GM21619 (cell line): ENCODE measurements around the gene SUSD2.

ENCODE experiments used
- ATAC-seq: cut with Tn5 transposase; IDR thresholded peaks from one replicate; pipeline ENCODE4 v1.9.1; 2021; ENCODE audit not compliant: unreplicated experiment

SUSD2 gene

DNA sequence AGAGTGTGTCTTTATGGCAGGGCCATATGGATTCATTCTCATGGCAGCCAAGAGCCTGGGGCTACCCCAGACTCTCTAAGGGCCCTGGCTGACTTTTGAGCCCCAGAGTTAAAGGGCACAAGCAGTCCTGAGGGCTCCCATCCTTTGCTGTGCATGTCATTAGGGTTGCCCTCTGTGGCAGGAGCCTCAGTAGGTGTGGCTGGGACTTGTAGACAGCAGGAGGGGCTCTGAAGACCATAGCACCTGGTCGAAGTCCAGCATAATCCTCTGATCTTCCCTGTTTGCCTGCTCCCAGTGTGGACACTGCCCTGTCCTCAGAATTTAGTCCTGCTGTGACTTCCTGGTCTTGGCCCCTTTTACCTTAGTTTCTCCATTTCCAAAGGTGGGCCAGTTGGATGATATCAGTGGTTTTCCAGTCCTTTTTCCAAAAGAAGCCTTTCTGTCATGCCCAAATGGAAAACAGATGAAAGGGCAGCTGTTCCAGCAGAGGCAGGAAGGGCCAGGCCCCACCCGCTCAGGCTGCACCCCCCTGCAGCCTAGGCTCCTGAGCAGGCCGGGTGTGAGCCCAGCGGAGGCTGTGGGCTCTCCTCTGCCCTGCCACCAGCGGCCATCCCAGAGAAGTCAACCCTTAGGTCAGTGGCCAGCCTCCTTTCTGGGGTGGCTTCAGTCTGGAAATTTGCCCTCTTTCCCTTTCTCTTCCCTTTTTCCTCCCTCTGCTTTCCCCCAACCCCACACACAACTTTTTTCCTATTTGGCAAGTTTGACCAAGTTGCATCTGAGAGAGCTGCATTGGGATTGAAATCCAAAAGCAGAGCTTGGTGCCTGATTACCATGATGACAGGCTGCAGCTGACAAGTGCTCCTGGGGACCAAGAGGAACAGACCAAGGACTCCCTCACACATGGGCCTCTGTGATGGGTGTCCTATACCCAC is 32.8 kb upstream of the SUSD2 start:
- ATAC-seq: no peak

GRCh38 chr22:24149198-24149590 is 32.1 kb upstream of the SUSD2 start:
- no peak for ATAC-seq

DNA sequence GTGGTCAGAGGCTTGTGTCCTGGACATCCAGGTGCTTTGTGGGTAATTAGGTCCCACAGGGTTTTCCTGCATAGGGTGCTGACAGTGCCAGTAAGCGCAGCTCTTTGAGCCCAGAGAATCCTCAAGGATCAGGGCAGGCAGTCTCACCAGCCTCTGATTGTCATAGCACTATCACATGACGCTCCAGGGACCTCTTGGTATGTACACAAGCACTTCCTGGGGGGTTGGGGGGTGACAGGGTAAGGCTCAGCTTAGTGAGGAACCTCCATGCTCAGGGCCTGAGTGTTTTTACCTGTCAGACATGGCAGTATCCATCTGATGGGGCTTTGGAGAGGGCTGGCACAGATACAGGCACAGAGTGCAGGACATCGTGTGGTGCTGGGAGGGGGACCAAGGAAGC is 27.9 kb upstream of the SUSD2 start:
- no peak for ATAC-seq

DNA sequence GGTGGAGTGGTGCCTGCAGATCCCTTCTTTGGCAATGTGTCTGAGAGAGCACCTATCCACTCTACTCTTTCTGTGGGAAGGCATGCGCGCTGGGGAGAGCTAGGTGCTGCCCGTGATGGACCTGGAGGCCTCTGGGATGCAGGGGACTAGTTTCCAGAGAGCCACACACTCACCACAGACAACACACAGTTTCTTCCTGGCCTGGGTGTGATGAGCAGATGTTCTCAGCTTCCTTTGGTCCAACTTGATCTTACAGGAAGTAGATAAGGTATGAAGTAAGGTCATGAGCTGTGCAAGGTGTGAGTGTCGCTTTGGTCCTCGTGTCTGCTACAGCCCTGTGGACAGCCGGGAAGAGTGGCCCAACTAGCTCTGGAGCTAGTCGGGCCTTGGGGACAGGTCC is 27.3 kb upstream of the SUSD2 start:
- no peak for ATAC-seq

DNA sequence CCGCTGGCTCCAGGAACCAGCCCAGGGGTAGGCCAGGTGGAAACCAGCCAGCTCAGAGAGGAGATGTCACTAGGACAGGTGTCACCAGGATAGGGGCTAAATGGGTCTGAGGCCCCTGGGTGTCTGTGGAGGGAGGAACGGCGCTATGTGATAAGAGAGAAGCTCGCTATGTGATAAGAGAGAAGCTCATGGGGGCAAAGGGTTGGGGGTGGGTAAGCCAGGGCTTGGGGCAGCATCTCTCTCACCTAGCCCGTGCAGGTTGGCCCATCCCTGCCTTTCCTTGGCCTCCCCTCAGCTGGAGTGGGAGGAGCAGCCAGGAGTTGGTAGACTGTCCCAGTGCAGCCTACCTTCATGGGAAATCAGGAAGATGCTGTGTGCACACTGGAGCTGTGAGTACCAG is 26.5 kb upstream of the SUSD2 start:
- no peak for ATAC-seq

DNA sequence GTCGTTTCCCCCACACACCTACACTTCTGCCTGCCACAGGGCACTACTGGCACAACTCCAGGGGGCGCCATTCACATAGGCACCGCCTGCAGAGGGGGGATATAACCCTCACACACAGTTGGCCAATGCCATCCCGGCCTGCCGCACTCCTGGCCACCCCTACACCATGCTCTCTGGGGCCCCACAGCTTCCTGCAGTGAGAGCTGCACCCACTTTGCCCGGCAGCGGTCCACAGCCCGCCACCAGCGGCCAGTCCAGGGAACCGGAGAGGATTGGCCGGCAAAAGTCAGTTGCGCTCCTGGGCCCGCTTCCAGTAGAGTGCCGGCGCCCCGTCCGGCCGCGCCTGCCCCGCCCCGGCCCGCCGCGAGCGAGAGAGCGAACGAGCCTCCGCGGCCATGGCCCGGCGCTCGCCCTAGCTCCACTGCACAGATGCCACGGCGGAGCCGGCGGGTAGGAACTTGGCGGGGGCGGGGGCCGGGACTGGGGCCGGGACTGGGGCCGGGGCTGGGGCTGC is 25.6 kb upstream of the SUSD2 start:
- ATAC-seq: no peak

DNA sequence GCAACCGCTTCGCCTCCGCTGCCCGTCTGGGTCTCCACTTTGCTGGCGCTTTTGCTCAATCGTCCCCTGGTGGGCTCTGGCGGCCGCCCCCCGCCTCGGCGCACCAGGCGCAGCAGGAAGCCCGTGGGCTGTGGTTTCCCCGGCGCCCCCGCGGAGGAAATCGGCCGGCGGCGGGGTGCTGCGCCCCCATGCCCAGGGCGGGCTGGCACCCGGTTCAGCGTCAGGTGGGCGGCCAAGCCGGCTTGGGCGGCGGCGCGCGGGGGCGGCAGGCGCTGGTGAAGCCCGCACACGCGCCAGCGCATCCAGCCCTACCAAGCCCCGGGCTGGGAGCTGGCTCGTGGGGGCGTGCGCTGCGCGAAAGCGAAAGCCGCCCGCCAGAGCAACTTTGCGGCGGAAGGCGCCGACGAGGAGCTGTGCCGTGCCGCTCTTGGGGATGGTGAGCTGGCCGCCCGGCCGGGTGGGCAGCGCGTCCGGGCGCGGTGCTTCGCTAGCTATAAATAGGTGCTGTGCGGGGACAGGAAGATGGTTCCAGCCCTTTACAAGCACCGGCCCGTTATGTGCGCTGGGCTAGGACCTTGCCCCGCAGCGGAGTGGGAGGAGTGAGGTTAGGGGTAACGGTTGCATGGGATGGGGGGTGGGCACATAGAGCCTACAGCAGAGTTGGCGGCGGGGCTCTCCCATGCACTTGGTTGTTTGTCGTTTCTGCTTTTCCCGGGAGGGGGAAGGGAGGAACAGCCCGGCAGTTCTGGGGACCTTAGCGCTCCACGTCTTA is 25.0 kb upstream of the SUSD2 start:
- peak; percentile 14 for ATAC-seq

- peak; percentile 75 for ATAC-seq
Measured at GRCh38 chr22:24156913-24157821, 24.1 kb upstream of the SUSD2 start.

- ATAC-seq: no peak
Measured at GRCh38 chr22:24157822-24158135, 23.5 kb upstream of the SUSD2 start.

- ATAC-seq: no peak
Measured at GRCh38 chr22:24159650-24160049, 21.6 kb upstream of the SUSD2 start.

DNA sequence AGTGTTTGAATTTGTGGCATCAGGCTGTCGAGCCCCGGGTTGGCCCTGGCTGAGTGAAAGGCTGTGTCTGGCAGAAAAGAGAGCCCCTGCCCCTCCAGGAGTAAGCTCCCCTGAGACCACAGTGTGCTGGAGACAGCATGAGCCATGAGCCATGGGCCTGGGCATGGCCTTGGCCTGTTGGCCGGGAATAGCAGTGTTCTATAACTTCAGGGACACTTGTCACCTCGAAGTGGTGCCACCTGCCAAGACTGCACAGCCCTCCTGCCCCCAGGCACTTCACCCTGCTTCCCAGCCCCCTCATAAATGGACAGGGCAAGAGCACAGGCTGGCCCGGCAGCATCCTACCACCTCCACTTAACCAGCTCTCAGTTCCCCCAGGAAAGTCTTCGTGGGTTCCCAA is 20.7 kb upstream of the SUSD2 start:
- no peak for ATAC-seq

GRCh38 chr22:24161485-24161884 is 19.8 kb upstream of the SUSD2 start:
- no peak for ATAC-seq

- no peak for ATAC-seq
Measured at GRCh38 chr22:24161909-24162308, 19.4 kb upstream of the SUSD2 start.

GRCh38 chr22:24162436-24162835 is 18.9 kb upstream of the SUSD2 start:
- ATAC-seq: no peak

DNA sequence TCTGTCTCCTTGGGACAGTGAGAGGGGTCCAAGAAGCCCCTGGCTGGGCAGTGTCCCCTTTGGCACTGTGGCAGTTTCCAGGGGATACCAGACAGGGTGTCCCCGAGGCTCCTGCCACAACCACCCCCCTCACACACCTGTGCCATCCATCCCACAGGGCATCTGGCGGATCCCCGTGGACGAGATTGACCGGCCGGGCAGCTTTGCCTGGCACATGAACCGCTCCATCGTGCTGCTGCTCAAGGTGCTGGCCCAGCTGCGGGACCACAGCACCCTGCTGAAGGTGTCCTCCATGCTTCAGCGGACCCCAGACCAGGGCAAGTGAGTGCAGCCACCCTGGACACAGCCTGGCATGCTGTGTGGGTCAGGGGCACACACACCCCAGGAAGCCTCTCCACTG is 17.0 kb upstream of the SUSD2 start:
- ATAC-seq: no peak

GRCh38 chr22:24164940-24165339 is 16.3 kb upstream of the SUSD2 start:
- ATAC-seq: no peak

DNA sequence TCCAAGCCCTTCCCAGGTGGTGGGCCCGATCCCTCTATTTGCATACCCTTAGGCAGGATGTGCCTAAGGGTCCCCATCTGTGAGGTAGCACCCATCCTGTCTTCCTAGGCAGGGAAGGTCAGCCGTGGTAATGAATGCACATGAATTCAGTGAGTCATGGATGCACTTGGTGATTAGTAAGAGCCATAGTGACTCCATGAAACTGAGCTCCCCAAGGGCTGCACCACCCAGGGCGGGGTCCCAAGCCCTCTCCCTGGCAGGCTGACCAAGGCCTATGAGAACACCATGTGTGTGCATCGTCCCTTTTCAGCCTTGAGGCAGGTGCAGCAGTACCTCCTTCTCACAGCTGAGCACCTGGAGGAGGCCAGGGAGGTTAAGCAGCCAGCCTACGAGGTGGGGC is 15.6 kb upstream of the SUSD2 start:
- ATAC-seq: no peak

- ATAC-seq: no peak
Measured at GRCh38 chr22:24166811-24167210, 14.5 kb upstream of the SUSD2 start.

- no peak for ATAC-seq
Measured at GRCh38 chr22:24169439-24170058, 11.7 kb upstream of the SUSD2 start.

DNA sequence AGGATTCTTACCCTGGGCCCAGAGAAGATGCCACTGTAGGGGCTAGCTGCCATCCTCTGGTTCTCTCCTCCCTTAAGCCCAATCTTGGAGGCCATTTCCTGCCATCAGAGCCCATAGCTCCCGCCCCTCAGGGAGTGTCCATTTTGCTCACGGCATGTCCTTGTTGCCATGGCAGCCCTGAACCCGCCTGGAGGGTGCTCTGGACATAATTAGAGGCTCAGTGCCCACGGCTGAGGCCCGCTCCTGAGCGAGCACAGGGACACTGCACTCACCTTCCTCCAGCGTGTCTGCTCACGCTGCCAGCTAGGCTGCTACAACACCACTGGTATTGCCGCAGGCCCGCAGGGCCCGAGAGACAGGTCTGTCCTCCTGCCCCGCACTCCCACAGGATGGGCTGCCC is 11.1 kb upstream of the SUSD2 start:
- no peak for ATAC-seq

- ATAC-seq: no peak
Measured at GRCh38 chr22:24170632-24171031, 10.7 kb upstream of the SUSD2 start.
